ELR (cell line): ENCODE data around the gene TMEM245.
"Not testable (repeated sequence)": the region's sequence is repeated elsewhere in the genome, so short reads cannot be mapped to it uniquely, and the experiment has no call there.

ENCODE experiments used
- DNase-seq: peaks from one replicate; pipeline ENCODE4 v3.0.0-alpha.2; 2015; ENCODE audit warnings: low read depth

Gene TMEM245

DNA sequence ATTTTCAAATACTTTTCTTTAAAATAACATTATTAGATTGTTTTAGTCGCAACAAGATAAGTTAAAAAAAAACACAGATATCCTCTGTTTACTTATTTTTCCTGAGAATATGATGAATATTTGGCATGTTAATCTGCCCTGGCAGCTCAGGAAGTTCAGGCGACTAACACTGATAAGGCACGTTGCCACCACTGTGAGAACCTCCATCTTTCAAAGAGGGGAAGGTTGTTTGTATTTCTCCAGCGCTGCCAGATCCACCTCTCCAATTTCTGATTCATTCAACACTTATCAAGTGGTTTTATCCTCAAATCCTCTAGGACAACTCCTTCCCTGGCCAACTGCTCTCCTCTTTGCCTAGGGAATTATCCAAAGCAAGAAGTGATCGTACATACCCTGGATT, 128.3 kb downstream of the TMEM245 start:
- no peak for DNase-seq

DNA sequence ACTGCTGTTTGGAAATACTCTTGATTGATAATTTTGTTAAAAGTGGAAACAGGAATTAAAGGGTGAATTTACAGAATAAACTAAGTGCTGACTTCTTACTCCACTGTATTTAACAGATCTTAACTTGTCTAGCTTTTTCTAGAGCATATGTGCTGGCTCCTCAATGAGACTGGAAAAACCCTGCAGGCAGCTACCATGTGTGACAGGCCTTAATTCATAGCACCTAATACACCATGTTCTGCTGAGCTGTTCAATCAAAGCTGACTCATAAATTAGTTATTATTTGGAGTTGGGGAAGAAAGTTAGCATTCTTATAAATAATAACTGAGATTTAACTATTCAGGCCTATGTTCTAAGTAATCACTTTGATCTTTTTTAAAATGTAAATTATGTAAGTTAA, 135.9 kb downstream of the TMEM245 start:
- no peak for DNase-seq

DNA sequence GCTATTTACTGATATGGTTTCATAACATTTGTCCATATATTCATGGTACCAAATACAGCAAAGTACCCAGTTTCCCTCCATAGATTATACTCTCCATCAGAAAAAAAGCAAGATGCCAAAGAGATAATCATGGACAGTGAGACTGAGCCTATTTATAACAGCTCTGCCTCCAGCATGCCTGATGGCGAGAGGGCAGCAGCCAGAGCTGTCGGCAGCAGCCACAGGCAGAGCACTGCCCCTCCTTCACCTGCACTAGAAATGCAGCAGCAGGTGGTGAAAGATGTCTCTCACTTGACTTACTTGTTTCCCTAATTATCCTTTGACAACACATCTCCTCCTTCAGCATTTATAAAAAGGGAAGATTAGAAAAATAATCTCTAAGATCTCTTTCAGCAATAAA, 138.9 kb downstream of the TMEM245 start:
- no peak for DNase-seq

DNA sequence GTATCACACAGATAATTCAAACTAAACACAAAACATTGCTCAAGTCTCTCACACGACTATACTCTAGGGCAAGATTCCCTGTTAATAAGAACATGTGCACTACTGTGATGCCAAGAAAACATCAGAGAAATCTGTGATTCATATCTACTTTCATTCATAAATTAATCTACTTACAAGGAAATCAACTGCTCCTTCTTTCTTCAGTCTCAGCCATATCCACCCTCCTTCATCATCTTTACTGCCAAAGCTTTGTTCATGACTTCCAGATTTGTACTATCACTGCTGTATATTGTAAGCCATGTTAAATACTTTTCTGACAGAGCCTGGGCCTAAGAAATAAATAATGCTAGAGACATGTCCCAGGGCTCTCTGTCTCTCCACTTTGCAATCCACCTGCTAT, 141.5 kb downstream of the TMEM245 start:
- no peak for DNase-seq

DNA sequence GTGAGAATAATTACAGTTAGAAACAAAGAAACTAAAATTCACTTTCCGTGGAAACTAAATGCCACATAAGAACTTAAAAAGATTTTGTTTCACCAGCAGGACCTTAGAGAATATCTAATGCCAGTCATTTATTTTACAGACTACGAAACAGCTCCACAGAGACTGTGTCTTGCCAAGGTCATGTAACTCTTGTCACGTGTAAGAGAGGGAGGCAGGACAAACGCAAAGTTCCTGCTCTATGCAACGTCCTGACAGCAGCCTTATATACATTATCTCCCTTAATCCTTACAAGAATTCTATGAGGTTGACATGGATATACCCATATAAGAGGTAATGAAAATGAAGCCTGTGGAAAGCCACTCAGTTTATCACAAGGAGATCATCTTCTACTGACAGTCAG, 145.9 kb downstream of the TMEM245 start:
- no peak for DNase-seq

DNA sequence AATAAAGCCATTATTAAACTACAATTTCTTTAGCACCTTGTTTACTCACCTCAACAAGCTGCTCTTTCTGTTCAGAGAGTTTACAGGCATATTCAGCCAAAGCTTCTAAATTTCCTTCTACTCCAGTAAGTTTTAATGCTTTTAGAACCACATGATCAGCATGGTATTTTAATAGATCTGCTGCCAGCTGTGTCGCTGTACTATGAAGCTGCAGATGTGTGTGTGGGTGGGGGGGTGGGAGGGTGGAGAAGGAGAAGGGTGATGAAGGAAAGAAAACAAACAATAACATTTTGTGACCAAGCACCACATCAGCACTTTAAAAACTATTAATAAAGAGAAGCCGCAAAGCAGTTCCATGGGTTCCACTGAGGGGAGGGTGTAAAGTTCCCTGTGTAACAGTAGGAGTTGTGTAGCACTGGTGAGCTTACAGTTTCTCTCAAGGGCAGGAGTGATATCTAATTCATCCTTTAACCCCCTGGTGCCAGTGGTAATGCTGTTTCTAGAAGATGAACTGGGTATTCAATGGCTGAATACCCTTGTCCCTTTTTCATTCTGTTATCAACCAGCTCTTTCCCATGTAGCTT, 147.0 kb downstream of the TMEM245 start:
- no peak for DNase-seq

DNA sequence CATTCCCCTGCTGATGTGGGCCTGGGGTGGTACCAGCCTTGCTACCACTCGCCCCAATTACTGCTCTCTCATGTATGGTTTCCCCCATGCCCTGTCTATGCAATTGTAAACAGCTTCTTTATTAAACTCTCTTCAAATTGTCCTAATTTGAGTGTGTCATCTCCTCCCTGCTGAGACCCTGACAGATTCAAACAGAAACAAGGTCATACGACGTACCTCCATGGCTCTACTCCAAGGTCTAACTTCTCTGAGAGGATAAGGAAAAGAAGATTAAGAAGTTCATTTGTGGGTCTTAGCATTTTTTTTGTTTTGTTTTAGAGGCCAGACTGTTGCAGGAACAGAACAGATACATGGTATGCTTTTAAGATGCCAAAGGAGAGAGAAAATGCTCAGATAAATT, 147.6 kb downstream of the TMEM245 start:
- no peak for DNase-seq

DNA sequence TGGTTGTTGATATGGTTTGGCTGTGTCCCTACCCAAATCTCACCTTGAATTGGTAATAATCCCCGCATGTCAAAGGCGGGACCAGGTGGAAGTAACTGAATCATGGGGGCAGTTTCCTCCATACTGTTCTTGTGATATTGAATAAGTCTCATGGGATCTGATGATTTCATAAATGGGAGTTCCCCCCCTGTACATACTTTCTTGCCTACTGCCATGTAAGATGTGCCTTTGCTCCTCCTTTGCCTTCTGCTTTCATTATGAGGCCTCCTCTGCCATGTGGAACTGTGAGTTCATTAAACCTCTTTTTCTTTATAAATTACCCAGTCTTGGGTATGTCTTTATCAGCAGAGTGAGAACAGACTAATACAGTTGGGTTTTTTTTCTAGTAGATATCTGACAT, 148.4 kb downstream of the TMEM245 start:
- DNase-seq, result not testable (repeated sequence)

DNA sequence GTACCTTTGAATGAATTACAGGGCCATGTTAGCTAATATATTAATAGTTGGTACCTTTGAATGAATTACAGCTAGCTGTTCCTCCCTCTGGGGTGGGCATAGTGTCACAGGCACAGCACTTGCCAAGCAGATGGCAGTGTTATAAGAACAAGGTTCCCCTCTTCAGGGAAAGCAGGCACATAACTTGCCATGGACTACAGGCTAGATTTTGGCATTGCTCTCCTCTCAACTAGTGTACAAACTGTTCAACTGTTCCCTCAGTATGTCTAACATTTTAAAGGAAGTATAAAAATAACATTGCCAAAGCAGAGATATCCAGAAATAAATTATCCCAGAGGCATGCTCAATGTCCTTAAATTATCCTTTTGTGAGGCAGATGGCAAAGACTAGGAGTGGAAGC, 151.8 kb downstream of the TMEM245 start:
- no peak for DNase-seq
